ENCODE results near the gene TMEM87A.

The TMEM87A gene

GRCh38 chr15:42218953-42219592 is 54.2 kb downstream of the TMEM87A start:
- no peak overlapping the region for H3K4me3 ChIP-seq (ENCODE audit: low read depth, low read length)
- ChIA-PET POLR2A (no interaction called here), CTCF (no interaction called here)
- H3K36me3 ChIP-seq (ENCODE audit: control insufficient read depth in 2 of 2, insufficient read depth in 1 of 2, low read length in 2 of 2) = peaks cover 13 to 55% of the 10 kb centered on the region in 2 experiments
- TF ChIP-seq ZNF362 (tag by site-specific recombination; IDR thresholded peaks at IDR 0.05) = no peak
- no peak for TF ChIP-seq ZNF701 (tag by site-specific recombination; IDR thresholded peaks at IDR 0.05)
- TF ChIP-seq ZEB2 (tag by site-specific recombination; IDR thresholded peaks at IDR 0.05) = no peak
- TF ChIP-seq ZNF548 (tag by site-specific recombination; IDR thresholded peaks at IDR 0.05) = no peak
- no peak for TF ChIP-seq ZNF837 (tag by site-specific recombination; IDR thresholded peaks at IDR 0.05)
- TF ChIP-seq INSM2 (tag by site-specific recombination; IDR thresholded peaks at IDR 0.05) = no peak
- no peak for TF ChIP-seq ZBTB8A (tag by site-specific recombination; IDR thresholded peaks at IDR 0.05)
- TF ChIP-seq ZNF473 (tag by site-specific recombination; IDR thresholded peaks at IDR 0.05) = no peak
- TF ChIP-seq ZNF335 (tag by site-specific recombination; conservative IDR thresholded peaks at IDR 0.05) = no peak
- no peak overlapping the region for H3K27ac ChIP-seq (ENCODE audit: extremely low read depth, low read depth, low read length)
- no peaks in the 10 kb centered on the region for H3K9me3 ChIP-seq (ENCODE audit: control insufficient read depth, insufficient read depth, low read depth, low read length)
- H3K4me1 ChIP-seq (ENCODE audit: control insufficient read depth, insufficient read depth, low read length) = no peaks in the 10 kb centered on the region

- Histone ChIP-seq H3K4me1 (ENCODE audit: control insufficient read depth, insufficient read depth, low read length) (no peaks in the 10 kb centered on the region), H3K36me3 (ENCODE audit: control insufficient read depth in 2 of 2, insufficient read depth in 1 of 2, low read length in 2 of 2) (peaks cover 13 to 60% of the 10 kb centered on the region in 2 experiments), H3K4me3 (ENCODE audit: low read depth, low read length) (no peak overlapping the region), H3K27ac (ENCODE audit: extremely low read depth, low read depth, low read length) (no peak overlapping the region), H3K9me3 (ENCODE audit: control insufficient read depth, insufficient read depth, low read depth, low read length) (no peaks in the 10 kb centered on the region)
- ChIA-PET CTCF (no interaction called here), POLR2A (no interaction called here)
- TF ChIP-seq ZNF596 (tag by site-specific recombination; IDR thresholded peaks at IDR 0.05) (no peak), PRDM6 (tag by site-specific recombination; IDR thresholded peaks at IDR 0.05) (no peak), ZNF19 (tag by site-specific recombination; IDR thresholded peaks at IDR 0.05; ENCODE audit: low read depth) (no peak), ZNF776 (tag by site-specific recombination; IDR thresholded peaks at IDR 0.05; ENCODE audit: borderline replicate concordance) (no peak), ZNF610 (tag by site-specific recombination; IDR thresholded peaks at IDR 0.05; ENCODE audit: borderline replicate concordance) (no peak), ZBTB7A (tag by site-specific recombination; IDR thresholded peaks at IDR 0.05; ENCODE audit: low read depth) (no peak), ZNF146 (tag by site-specific recombination; IDR thresholded peaks at IDR 0.05) (no peak)
Observed at GRCh38 chr15:42217568-42217967, 55.7 kb downstream of the TMEM87A start.

GRCh38 chr15:42215913-42216829 is 57.1 kb downstream of the TMEM87A start:
- H3K36me3 ChIP-seq (ENCODE audit: control insufficient read depth in 2 of 2, insufficient read depth in 1 of 2, low read length in 2 of 2) = peaks cover 13 to 71% of the 10 kb centered on the region in 2 experiments
- CTCF ChIA-PET = no interaction called here
- POLR2A ChIA-PET = no interaction called here
- H3K9me3 ChIP-seq (ENCODE audit: control insufficient read depth, insufficient read depth, low read depth, low read length) = no peaks in the 10 kb centered on the region
- H3K27ac ChIP-seq (ENCODE audit: extremely low read depth, low read depth, low read length) = no peak overlapping the region
- no peaks in the 10 kb centered on the region for H3K4me1 ChIP-seq (ENCODE audit: control insufficient read depth, insufficient read depth, low read length)
- H3K4me3 ChIP-seq (ENCODE audit: low read depth, low read length) = no peak overlapping the region
- no peak for TF ChIP-seq ZNF354C (tag by site-specific recombination; IDR thresholded peaks at IDR 0.05; ENCODE audit: borderline replicate concordance, low read depth)
- no peak for TF ChIP-seq ZNF280C (tag by site-specific recombination; IDR thresholded peaks at IDR 0.05)
- TF ChIP-seq ZNF660 (tag by site-specific recombination; IDR thresholded peaks at IDR 0.05) = no peak
- no peak for TF ChIP-seq KLF1 (tag by site-specific recombination; IDR thresholded peaks at IDR 0.05)
- no peak for TF ChIP-seq BCL11A (tag by site-specific recombination; IDR thresholded peaks at IDR 0.05; ENCODE audit: low read depth)
- TF ChIP-seq ZNF747 (tag by site-specific recombination; IDR thresholded peaks at IDR 0.05) = no peak
- TF ChIP-seq ZNF114 (tag by site-specific recombination; IDR thresholded peaks at IDR 0.05) = no peak
- TF ChIP-seq ZXDB (tag by site-specific recombination; IDR thresholded peaks at IDR 0.05) = no peak
- no peak for TF ChIP-seq ZFP37 (tag by site-specific recombination; IDR thresholded peaks at IDR 0.05)
- TF ChIP-seq ZNF37A (tag by site-specific recombination; IDR thresholded peaks at IDR 0.05) = no peak

All from HEK293 (cell line).